Inferior parietal cortex (tissue), 1 donor: ENCODE data around the gene MLC1.
"Not testable (repeated sequence)": the region's sequence is repeated elsewhere in the genome, so short reads cannot be mapped to it uniquely, and the experiment has no call there.

Experiments
- DNase-seq: peaks from one replicate; pipeline ENCODE4 v3.0.0-alpha.2; 2016; ENCODE audit errors: extremely low spot score

Gene MLC1

GRCh38 chr22:50102946-50103345, 17.7 kb upstream of the MLC1 start:
- no peak for DNase-seq

GRCh38 chr22:50101870-50102565, 16.8 kb upstream of the MLC1 start:
- DNase-seq, result no peak

GRCh38 chr22:50098052-50098451, 12.8 kb upstream of the MLC1 start:
- no peak for DNase-seq

GRCh38 chr22:50092342-50092741, 7.1 kb upstream of the MLC1 start:
- no peak for DNase-seq

- DNase-seq, result no peak
Measured at GRCh38 chr22:50091092-50091768, 6.0 kb upstream of the MLC1 start.

- no peak for DNase-seq
Measured at GRCh38 chr22:50090412-50090714, 5.1 kb upstream of the MLC1 start.

- no peak for DNase-seq
Measured at GRCh38 chr22:50089682-50090411, 4.6 kb upstream of the MLC1 start, which contains the start of gene MOV10L1. MOV10L1 (plus strand) TSS chr22:50090006; CDS start chr22:50090089, 83 bp downstream.

- no peak for DNase-seq
Measured at GRCh38 chr22:50089231-50089630, 4.0 kb upstream of the MLC1 start.

- DNase-seq, result no peak
Measured at GRCh38 chr22:50088096-50088495, 2.9 kb upstream of the MLC1 start.

GRCh38 chr22:50087646-50088045, 2.4 kb upstream of the MLC1 start:
- no peak for DNase-seq

GRCh38 chr22:50086975-50087374, 1.7 kb upstream of the MLC1 start:
- not testable (repeated sequence) for DNase-seq

- DNase-seq, result no peak
Measured at GRCh38 chr22:50086526-50086925, 1.3 kb upstream of the MLC1 start.

- DNase-seq, result no peak
Measured at GRCh38 chr22:50084614-50085021, 608 bp downstream of the MLC1 start.

- DNase-seq, result no peak
Measured at GRCh38 chr22:50084080-50084477, 1.1 kb downstream of the MLC1 start.

GRCh38 chr22:50083462-50084079, 1.7 kb downstream of the MLC1 start:
- no peak for DNase-seq

GRCh38 chr22:50082961-50083461, 2.2 kb downstream of the MLC1 start:
- DNase-seq, result no peak

GRCh38 chr22:50082197-50082715, 3.0 kb downstream of the MLC1 start:
- no peak for DNase-seq

GRCh38 chr22:50081426-50082196, 3.6 kb downstream of the MLC1 start:
- no peak for DNase-seq

- no peak for DNase-seq
Measured at GRCh38 chr22:50080077-50080465, 5.2 kb downstream of the MLC1 start.

- no peak for DNase-seq
Measured at GRCh38 chr22:50078761-50079160, 6.5 kb downstream of the MLC1 start.

- no peak for DNase-seq
Measured at GRCh38 chr22:50078246-50078645, 7.0 kb downstream of the MLC1 start.
